K562 (cell line): ENCODE measurements around the gene HSD11B1L. TPM values are rescaled to one million over a fixed set of nuclear protein-coding genes. Genes with fewer than 3 reads are reported as not detected.

Source experiments
- BRD9 ChIP-seq: fragments of 450-650 bp; IDR thresholded peaks from 2 replicates; pipeline ENCODE4 v1.6.1; 2018; ENCODE audit warnings: low read depth; ENCODE audit not compliant: partially characterized antibody
- CC2D1A ChIP-seq: fragments of 450-650 bp; IDR thresholded peaks from 2 replicates; pipeline ENCODE4 v1.6.1; 2017; ENCODE audit warnings: mild to moderate bottlenecking
- DIDO1 ChIP-seq: fragments of 450-650 bp; IDR thresholded peaks from 2 replicates; pipeline ENCODE4 v1.6.1; 2016; ENCODE audit warnings: low read depth, missing biosample characterization, missing genetic modification characterization
- FIP1L1 ChIP-seq: fragments of 200-400 bp; formaldehyde crosslinking; IDR thresholded peaks from 2 replicates; pipeline ENCODE4 v1.6.1; 2018; ENCODE audit warnings: mild to moderate bottlenecking, low read depth, low read length; ENCODE audit not compliant: poor library complexity, severe bottlenecking
- GTF2A2 ChIP-seq: IDR thresholded peaks from 2 replicates; pipeline ENCODE4 v1.6.1; 2016; ENCODE audit warnings: mild to moderate bottlenecking, missing genetic modification characterization, missing compliant biosample characterization
- HEY1 ChIP-seq: fragments of 250-450 bp; sonication (Bioruptor Pico); IDR thresholded peaks from 2 replicates; pipeline ENCODE4 v1.5.0; 2020; ENCODE audit warnings: mild to moderate bottlenecking, moderate library complexity, borderline replicate concordance
- HINFP ChIP-seq: fragments of 450-650 bp; conservative IDR thresholded peaks from 2 replicates; pipeline ENCODE4 v1.6.1; 2016; ENCODE audit warnings: missing genetic modification characterization, low read depth, mild to moderate bottlenecking, control low read depth, missing compliant biosample characterization
- HMBOX1 ChIP-seq: sonication (generic); IDR thresholded peaks from 2 replicates; pipeline ENCODE4 v1.6.1; 2016
- IRF2 ChIP-seq: sonication (generic); formaldehyde crosslinking; IDR thresholded peaks from 2 replicates; pipeline ENCODE4 v1.8.1; 2022; ENCODE audit warnings: mild to moderate bottlenecking, missing genetic modification reagents
- MTA2 ChIP-seq: fragments of 450-650 bp; IDR thresholded peaks from 2 replicates; pipeline ENCODE4 v1.6.1; 2016; ENCODE audit warnings: low read depth
- NELFE ChIP-seq: IDR thresholded peaks from 2 replicates; pipeline ENCODE4 v1.6.1; 2011; ENCODE audit warnings: mild to moderate bottlenecking; ENCODE audit not compliant: insufficient read depth, insufficient read length
- NRF1 ChIP-seq, 2 experiments: fragments of 450-650 bp; IDR thresholded peaks in 1 of 2; conservative IDR thresholded peaks in 1 of 2; 2 replicates each; pipeline ENCODE4 v1.6.1; 2014; ENCODE audit warnings: mild to moderate bottlenecking in 2 of 2
- POLR3A ChIP-seq: IDR thresholded peaks from 2 replicates; pipeline ENCODE4 v1.6.1; 2011; ENCODE audit warnings: borderline replicate concordance, mild to moderate bottlenecking, moderate library complexity; ENCODE audit not compliant: insufficient read length, insufficient read depth; ENCODE audit errors: extremely low read depth
- RNF2 ChIP-seq: sonication (generic); IDR thresholded peaks from 2 replicates; pipeline ENCODE4 v1.6.1; 2016
- SIX5 ChIP-seq, 2 experiments: IDR thresholded peaks; 2 replicates each; pipeline ENCODE4 v1.6.1; 2011; ENCODE audit warnings: low read length in 2 of 2, borderline replicate concordance in 1 of 2, low read depth in 1 of 2, mild to moderate bottlenecking in 1 of 2, moderate library complexity in 1 of 2; ENCODE audit not compliant: insufficient read depth in 1 of 2
- SMARCA5 ChIP-seq: fragments of 450-650 bp; IDR thresholded peaks from 2 replicates; pipeline ENCODE4 v1.6.1; 2016
- SRSF3 ChIP-seq: fragments of 200-400 bp; formaldehyde crosslinking; IDR thresholded peaks from 2 replicates; pipeline ENCODE4 v1.6.1; 2016; ENCODE audit warnings: mild to moderate bottlenecking, low read length, moderate library complexity; ENCODE audit not compliant: insufficient read depth
- TCFL5 ChIP-seq: fragments of 250-450 bp; sonication (Bioruptor Pico); conservative IDR thresholded peaks from 2 replicates; pipeline ENCODE4 v1.6.1; 2021; ENCODE audit warnings: mild to moderate bottlenecking, moderate library complexity, matching md5 sums
- TGIF2 ChIP-seq: sonication (generic); formaldehyde crosslinking; IDR thresholded peaks from 2 replicates; pipeline ENCODE4 v1.8.1; 2022; ENCODE audit warnings: mild to moderate bottlenecking, missing genetic modification reagents, moderate library complexity
- TSC22D4 ChIP-seq: fragments of 450-650 bp; IDR thresholded peaks from 2 replicates; pipeline ENCODE4 v1.6.1; 2016; ENCODE audit warnings: missing genetic modification characterization, missing biosample characterization, control low read depth
- YY1 ChIP-seq, 3 experiments: IDR thresholded peaks; 2 replicates each; pipeline ENCODE4 v1.6.1; 2011; ENCODE audit warnings: low read length in 2 of 3, mild to moderate bottlenecking in 2 of 3, moderate library complexity in 2 of 3, borderline replicate concordance in 1 of 3, control low read depth in 1 of 3, low read depth in 1 of 3; ENCODE audit not compliant: insufficient read depth in 3 of 3, insufficient replicate concordance in 2 of 3, control insufficient read depth in 1 of 3, insufficient read length in 1 of 3; ENCODE audit errors: extremely low read depth in 1 of 3
- ZC3H11A ChIP-seq: IDR thresholded peaks from 2 replicates; pipeline ENCODE4 v1.6.1; 2012; ENCODE audit warnings: low read depth, low read length, improper control_type of control experiment
- polyA plus RNA-seq, 8 experiments: library from polyadenylated mRNA; depleted of rRNA in 4 of 8; stranded (reverse) in 5 of 8; unstranded in 3 of 8; fragments of >200 nt; fragmentation: Nextera tagmentation in 2 of 8; fragmentation: Illumina TruSeq in 1 of 8; extraction: Ambion mirVana in 2 of 8; extraction: Trizol in 1 of 8; gene quantifications; 2 replicates each; pipeline versions ENCODE4 v1.2.1 to v1.2.3, GENCODE V29; 2011 to 2014; ENCODE audit warnings: inconsistent platforms in 1 of 8, missing spikeins in 1 of 8
- total RNA-seq, 7 experiments: library from RNA; depleted of rRNA in 6 of 7; stranded (reverse); fragments of >200 nt in 6 of 7; fragmentation: Illumina TruSeq in 2 of 7; extraction: Trizol in 2 of 7; gene quantifications; 2 replicates each; pipeline versions ENCODE4 v1.2.1 to v1.2.3, GENCODE V29; 2011 to 2021; ENCODE audit warnings: low replicate concordance in 1 of 7
- TF ChIP-seq, protein P1 (sequence below): IDR thresholded peaks from 2 replicates; pipeline ENCODE4 v1.6.1; 2016; ENCODE audit warnings: missing genetic modification characterization, missing compliant biosample characterization
- TF ChIP-seq, protein P2 (sequence below): fragments of 250-450 bp; sonication (Bioruptor Pico); IDR thresholded peaks from 2 replicates; pipeline ENCODE4 v1.8.0; 2021; ENCODE audit warnings: mild to moderate bottlenecking, moderate library complexity

HSD11B1L gene
- total and polyA plus RNA-seq, 9 of the 15 experiments (the other 6 are each of a cell fraction or from before 2014, with no cell fraction given): 0.31 to 7.7 (median 2.3) TPM

DNA sequence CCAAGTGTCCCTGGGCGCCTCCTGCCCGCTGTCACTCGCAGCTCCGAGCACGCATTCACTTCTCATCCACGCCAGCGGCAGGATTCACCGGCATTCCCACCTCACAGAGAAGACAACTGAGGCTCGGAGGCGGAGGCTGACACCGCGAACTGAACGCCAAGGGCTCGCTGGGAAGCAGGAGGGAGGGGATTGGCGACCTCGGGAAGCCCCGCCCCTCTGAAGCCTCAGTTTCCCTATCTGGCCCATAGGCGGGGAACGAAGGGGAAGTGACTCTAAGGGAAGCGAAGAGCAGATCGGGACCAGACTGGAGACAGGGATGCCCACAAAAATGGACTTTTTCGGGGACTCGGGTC, 767 bp upstream of the HSD11B1L start (continued):
- TF ChIP-seq, protein P1, sequence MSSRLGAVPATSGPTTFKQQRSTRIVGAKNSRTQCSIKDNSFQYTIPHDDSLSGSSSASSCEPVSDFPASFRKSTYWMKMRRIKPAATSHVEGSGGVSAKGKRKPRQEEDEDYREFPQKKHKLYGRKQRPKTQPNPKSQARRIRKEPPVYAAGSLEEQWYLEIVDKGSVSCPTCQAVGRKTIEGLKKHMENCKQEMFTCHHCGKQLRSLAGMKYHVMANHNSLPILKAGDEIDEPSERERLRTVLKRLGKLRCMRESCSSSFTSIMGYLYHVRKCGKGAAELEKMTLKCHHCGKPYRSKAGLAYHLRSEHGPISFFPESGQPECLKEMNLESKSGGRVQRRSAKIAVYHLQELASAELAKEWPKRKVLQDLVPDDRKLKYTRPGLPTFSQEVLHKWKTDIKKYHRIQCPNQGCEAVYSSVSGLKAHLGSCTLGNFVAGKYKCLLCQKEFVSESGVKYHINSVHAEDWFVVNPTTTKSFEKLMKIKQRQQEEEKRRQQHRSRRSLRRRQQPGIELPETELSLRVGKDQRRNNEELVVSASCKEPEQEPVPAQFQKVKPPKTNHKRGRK (tag): no peak
- TF ChIP-seq DIDO1 (tag) (no peak; the same call in 1 of the 2 replicates), POLR3A (no peak), HMBOX1 (no peak), HINFP (tag) (no peak), SRSF3 (no peak), GTF2A2 (no peak), MTA2 (no peak; the same call in 1 of the 2 replicates), NRF1 (conservative IDR thresholded peaks at IDR 0.05 in 1 of 2, IDR thresholded peaks at IDR 0.05 in 1 of 2) (no peak), SIX5 (IDR thresholded peaks at IDR 0.05; ENCODE audit: borderline replicate concordance in 1 of 2, insufficient read depth in 1 of 2, low read depth in 1 of 2, low read length in 2 of 2) (no peak), TCFL5 (CRISPR knock-in tag) (no peak), TSC22D4 (tag) (no peak), IRF2 (CRISPR knock-in tag) (no peak), FIP1L1 (no peak), BRD9 (no peak), SMARCA5 (0 out of 2 replicates have a peak, but pooled peaks have one; percentile 40), HEY1 (CRISPR knock-in tag) (no peak), CC2D1A (no peak), ZC3H11A (no peak), RNF2 (no peak), YY1 (IDR thresholded peaks at IDR 0.05; ENCODE audit: borderline replicate concordance in 1 of 3, control insufficient read depth in 1 of 3, extremely low read depth in 1 of 3, insufficient read depth in 3 of 3, insufficient read length in 1 of 3, insufficient replicate concordance in 2 of 3, low read depth in 1 of 3, low read length in 2 of 3) (no peak), TGIF2 (CRISPR knock-in tag) (peak; percentile 23; the same call in 1 of the 2 replicates), NELFE (no peak)
- TF ChIP-seq, protein P2, sequence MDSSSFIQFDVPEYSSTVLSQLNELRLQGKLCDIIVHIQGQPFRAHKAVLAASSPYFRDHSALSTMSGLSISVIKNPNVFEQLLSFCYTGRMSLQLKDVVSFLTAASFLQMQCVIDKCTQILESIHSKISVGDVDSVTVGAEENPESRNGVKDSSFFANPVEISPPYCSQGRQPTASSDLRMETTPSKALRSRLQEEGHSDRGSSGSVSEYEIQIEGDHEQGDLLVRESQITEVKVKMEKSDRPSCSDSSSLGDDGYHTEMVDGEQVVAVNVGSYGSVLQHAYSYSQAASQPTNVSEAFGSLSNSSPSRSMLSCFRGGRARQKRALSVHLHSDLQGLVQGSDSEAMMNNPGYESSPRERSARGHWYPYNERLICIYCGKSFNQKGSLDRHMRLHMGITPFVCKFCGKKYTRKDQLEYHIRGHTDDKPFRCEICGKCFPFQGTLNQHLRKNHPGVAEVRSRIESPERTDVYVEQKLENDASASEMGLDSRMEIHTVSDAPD: no peak
